CD4-positive, alpha-beta T cell treated with Interleukin-15 for 4 hours (primary cell): ENCODE measurements around the gene ZNF592.

ENCODE experiments used
- DNase-seq: peaks from one replicate; pipeline ENCODE4 v3.0.0-alpha.2; 2020; ENCODE audit warnings: low spot score

The ZNF592 gene

GRCh38 chr15:84811828-84812227, 63.4 kb downstream of the ZNF592 start:
- DNase-seq, result no peak

- DNase-seq, result no peak
These were observed 64.5 kb downstream of the ZNF592 start for GRCh38 chr15:84812842-84813241.

GRCh38 chr15:84813435-84813834, 65.0 kb downstream of the ZNF592 start:
- no peak for DNase-seq

GRCh38 chr15:84813931-84814330, 65.5 kb downstream of the ZNF592 start:
- no peak for DNase-seq

- DNase-seq, result no peak
These were observed 66.5 kb downstream of the ZNF592 start for GRCh38 chr15:84814916-84815315.

- DNase-seq, result no peak
These were observed 68.5 kb downstream of the ZNF592 start, which contains the start of gene ALPK3 for GRCh38 chr15:84816694-84817465. Gene ALPK3, plus strand, starts transcription at chr15:84817356. Its CDS starts 97 bp downstream, at chr15:84817453.

- DNase-seq, result no peak
These were observed 69.2 kb downstream of the ZNF592 start for GRCh38 chr15:84817466-84818081.

GRCh38 chr15:84818261-84819131, 70.1 kb downstream of the ZNF592 start:
- DNase-seq, result no peak

- no peak for DNase-seq
These were observed 70.9 kb downstream of the ZNF592 start for GRCh38 chr15:84819291-84819768.

GRCh38 chr15:84819791-84820190, 71.4 kb downstream of the ZNF592 start:
- no peak for DNase-seq

GRCh38 chr15:84821501-84822021, 73.2 kb downstream of the ZNF592 start:
- DNase-seq, result no peak

GRCh38 chr15:84822653-84823281, 74.4 kb downstream of the ZNF592 start:
- no peak for DNase-seq

- DNase-seq, result no peak
These were observed 75.0 kb downstream of the ZNF592 start for GRCh38 chr15:84823282-84823878.

GRCh38 chr15:84824260-84825007, 76.0 kb downstream of the ZNF592 start:
- DNase-seq, result no peak

GRCh38 chr15:84826369-84826823, 78.0 kb downstream of the ZNF592 start:
- no peak for DNase-seq

GRCh38 chr15:84827246-84827645, 78.9 kb downstream of the ZNF592 start:
- DNase-seq, result no peak

- DNase-seq, result no peak
These were observed 79.9 kb downstream of the ZNF592 start for GRCh38 chr15:84828086-84828908.

GRCh38 chr15:84829428-84829827, 81.0 kb downstream of the ZNF592 start:
- no peak for DNase-seq

GRCh38 chr15:84830036-84830435, 81.6 kb downstream of the ZNF592 start:
- DNase-seq, result no peak

GRCh38 chr15:84831028-84831427, 82.6 kb downstream of the ZNF592 start:
- no peak for DNase-seq
